WERI-Rb-1 (cell line): ENCODE measurements around the gene USP30.

ENCODE experiments used
- DNase-seq: peaks from one replicate; pipeline ENCODE4 v3.0.0-alpha.2; 2020
- H3K27ac ChIP-seq: fragments of 250-450 bp; sonication (Bioruptor Pico); 2 replicates; pipeline ENCODE4 v1.5.1; 2020; ENCODE audit warnings: mild to moderate bottlenecking, moderate library complexity
- H3K27me3 ChIP-seq: fragments of 250-450 bp; sonication (Bioruptor Pico); 2 replicates; pipeline ENCODE4 v1.5.1; 2021; ENCODE audit warnings: mild to moderate bottlenecking, low read depth, moderate library complexity; ENCODE audit not compliant: insufficient read depth, severe bottlenecking
- H3K36me3 ChIP-seq: fragments of 250-450 bp; sonication (Bioruptor Pico); 2 replicates; pipeline ENCODE4 v1.5.1; 2020; ENCODE audit warnings: mild to moderate bottlenecking, moderate library complexity
- H3K4me3 ChIP-seq: 2 replicates; pipeline ENCODE4 v1.5.1; 2011; ENCODE audit warnings: low read depth, mild to moderate bottlenecking, control low read depth, low read length
- H3K9me3 ChIP-seq: fragments of 250-450 bp; sonication (Bioruptor Pico); 2 replicates; pipeline ENCODE4 v1.5.1; 2021; ENCODE audit warnings: mild to moderate bottlenecking, moderate library complexity; ENCODE audit not compliant: severe bottlenecking
- TF ChIP-seq, protein P1 (sequence below): IDR thresholded peaks from 2 replicates; pipeline ENCODE4 v1.5.1; 2011; ENCODE audit warnings: low read depth, mild to moderate bottlenecking, control low read depth, inconsistent platforms, low read length

The USP30 gene

DNA sequence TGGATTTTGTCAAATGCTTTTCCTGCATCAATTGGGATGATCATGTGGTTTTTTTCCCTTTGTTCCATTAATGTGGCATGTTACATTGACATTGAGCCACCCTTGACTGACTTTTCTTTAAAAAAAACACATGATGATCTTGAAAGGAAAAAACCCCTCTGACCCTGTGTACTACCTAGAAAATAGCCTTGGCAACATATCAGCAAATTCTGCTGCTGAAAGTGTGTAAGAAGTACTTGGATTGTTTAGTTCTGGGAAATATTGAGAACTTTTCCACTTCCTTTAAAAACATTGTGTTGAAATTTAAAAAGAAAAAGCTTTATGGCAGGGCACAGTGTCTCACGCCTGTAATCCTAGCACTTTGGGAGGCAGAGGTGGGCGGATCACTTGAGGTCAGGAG, 84.7 kb downstream of the USP30 start:
- no peaks in the 10 kb centered on the region for H3K27me3 ChIP-seq
- H3K27ac ChIP-seq, result no peak overlapping the region

More for the DNA sequence above, 84.7 kb downstream of the USP30 start:
- DNase-seq, result no peak
- no peaks in the 10 kb centered on the region for H3K36me3 ChIP-seq
- TF ChIP-seq, protein P1, sequence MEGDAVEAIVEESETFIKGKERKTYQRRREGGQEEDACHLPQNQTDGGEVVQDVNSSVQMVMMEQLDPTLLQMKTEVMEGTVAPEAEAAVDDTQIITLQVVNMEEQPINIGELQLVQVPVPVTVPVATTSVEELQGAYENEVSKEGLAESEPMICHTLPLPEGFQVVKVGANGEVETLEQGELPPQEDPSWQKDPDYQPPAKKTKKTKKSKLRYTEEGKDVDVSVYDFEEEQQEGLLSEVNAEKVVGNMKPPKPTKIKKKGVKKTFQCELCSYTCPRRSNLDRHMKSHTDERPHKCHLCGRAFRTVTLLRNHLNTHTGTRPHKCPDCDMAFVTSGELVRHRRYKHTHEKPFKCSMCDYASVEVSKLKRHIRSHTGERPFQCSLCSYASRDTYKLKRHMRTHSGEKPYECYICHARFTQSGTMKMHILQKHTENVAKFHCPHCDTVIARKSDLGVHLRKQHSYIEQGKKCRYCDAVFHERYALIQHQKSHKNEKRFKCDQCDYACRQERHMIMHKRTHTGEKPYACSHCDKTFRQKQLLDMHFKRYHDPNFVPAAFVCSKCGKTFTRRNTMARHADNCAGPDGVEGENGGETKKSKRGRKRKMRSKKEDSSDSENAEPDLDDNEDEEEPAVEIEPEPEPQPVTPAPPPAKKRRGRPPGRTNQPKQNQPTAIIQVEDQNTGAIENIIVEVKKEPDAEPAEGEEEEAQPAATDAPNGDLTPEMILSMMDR, result no peak
- H3K4me3 ChIP-seq, result no peak overlapping the region
- no peaks in the 10 kb centered on the region for H3K9me3 ChIP-seq
